ENCODE data around the gene MAPK7.

MAPK7 gene

GRCh38 chr17:19378416-19379360 is at the start of gene MAPK7:
TSS of gene MAPK7 (plus strand) at chr17:19378498. CDS start at chr17:19378901, 403 bp downstream.
- DNase-seq: no peak

GRCh38 chr17:19329136-19329535 is 49.2 kb upstream of the MAPK7 start:
- no peak for DNase-seq

- no peak for DNase-seq
These were observed 48.5 kb upstream of the MAPK7 start for GRCh38 chr17:19329839-19330238.

GRCh38 chr17:19330271-19330670 is 48.0 kb upstream of the MAPK7 start:
- DNase-seq: no peak

GRCh38 chr17:19331134-19331533 is 47.2 kb upstream of the MAPK7 start:
- no peak for DNase-seq

- DNase-seq: no peak
These were observed 46.6 kb upstream of the MAPK7 start for GRCh38 chr17:19331543-19332245.

- peak; percentile 23 for DNase-seq
These were observed 45.7 kb upstream of the MAPK7 start for GRCh38 chr17:19332371-19333131.

- DNase-seq: no peak
These were observed 45.2 kb upstream of the MAPK7 start for GRCh38 chr17:19333132-19333440.

- no peak for DNase-seq
These were observed 44.5 kb upstream of the MAPK7 start for GRCh38 chr17:19333736-19334290.

- no peak for DNase-seq
These were observed 44.0 kb upstream of the MAPK7 start for GRCh38 chr17:19334331-19334730.

- no peak for DNase-seq
These were observed 42.2 kb upstream of the MAPK7 start for GRCh38 chr17:19335951-19336631.

GRCh38 chr17:19336938-19337711 is 41.2 kb upstream of the MAPK7 start:
- no peak for DNase-seq

GRCh38 chr17:19337712-19338023 is 40.6 kb upstream of the MAPK7 start:
- no peak for DNase-seq

GRCh38 chr17:19338031-19338990 is 40.0 kb upstream of the MAPK7 start:
- peak; percentile 39 for DNase-seq

GRCh38 chr17:19339341-19339815 is 38.9 kb upstream of the MAPK7 start:
- no peak for DNase-seq

- no peak for DNase-seq
These were observed 37.1 kb upstream of the MAPK7 start for GRCh38 chr17:19341211-19341631.

- DNase-seq: no peak
These were observed 36.4 kb upstream of the MAPK7 start for GRCh38 chr17:19341641-19342610.

- DNase-seq: no peak
These were observed 35.6 kb upstream of the MAPK7 start for GRCh38 chr17:19342611-19343255.

GRCh38 chr17:19343256-19343630 is 35.1 kb upstream of the MAPK7 start:
- DNase-seq: no peak
